NCI-H2196 treated with DMSO at 0.1 percent for 48 hours (cell line): ENCODE measurements around the gene ALDH1A1.

Source experiments
- DNase-seq: peaks from one replicate; lab custom pipeline; 2025; ENCODE audit not compliant: unreplicated experiment; lab: John Stamatoyannopoulos, UW

Gene ALDH1A1

DNA sequence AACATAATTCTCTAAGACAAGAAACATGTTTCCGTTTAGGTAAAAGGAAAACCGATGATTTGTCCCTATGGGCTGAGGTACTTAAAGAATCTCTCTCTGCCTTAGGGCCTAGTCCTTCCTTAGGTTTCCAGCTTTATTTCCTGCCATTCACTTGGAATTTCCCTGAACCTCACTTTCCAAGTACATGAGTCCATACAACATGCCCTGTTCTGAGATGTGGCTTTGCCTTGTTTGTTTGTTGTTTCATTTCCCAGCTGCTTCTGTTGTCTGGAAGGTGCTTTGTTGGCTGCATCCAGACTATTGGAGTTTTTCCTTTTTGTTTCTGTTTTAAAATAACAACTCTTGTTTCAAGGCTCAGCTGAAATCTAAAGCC lies 95.2 kb downstream of the ALDH1A1 start:
- no peak for DNase-seq

DNA sequence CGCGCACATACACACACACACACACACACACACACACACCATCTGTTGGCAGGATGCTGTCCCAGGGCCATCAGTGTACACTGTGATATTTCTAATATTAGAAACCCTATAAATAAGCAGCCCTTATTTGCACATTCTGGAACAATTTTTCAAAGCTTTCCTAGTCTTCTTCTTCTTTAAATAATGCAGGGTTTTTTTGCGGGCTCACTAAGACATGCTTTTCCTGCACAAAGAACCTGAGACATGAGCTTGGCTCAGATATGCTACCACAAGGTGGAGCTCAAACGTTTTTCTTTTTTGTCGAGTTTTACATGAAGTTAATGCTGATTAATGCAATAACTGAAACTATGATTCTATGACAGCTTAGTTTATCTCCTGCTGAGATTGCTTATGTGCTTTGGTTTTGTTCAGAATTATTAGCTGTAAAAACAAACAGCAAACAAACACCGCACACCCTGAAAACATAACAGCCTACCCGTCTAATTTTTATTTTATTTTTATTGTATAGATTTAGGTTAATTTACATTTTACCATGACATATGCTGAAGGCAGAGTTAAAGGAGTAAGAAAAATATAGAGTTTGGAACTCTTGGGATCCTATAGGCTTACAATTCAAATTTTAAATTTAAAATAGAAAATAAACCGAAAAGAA lies 95.8 kb downstream of the ALDH1A1 start:
- no peak for DNase-seq

DNA sequence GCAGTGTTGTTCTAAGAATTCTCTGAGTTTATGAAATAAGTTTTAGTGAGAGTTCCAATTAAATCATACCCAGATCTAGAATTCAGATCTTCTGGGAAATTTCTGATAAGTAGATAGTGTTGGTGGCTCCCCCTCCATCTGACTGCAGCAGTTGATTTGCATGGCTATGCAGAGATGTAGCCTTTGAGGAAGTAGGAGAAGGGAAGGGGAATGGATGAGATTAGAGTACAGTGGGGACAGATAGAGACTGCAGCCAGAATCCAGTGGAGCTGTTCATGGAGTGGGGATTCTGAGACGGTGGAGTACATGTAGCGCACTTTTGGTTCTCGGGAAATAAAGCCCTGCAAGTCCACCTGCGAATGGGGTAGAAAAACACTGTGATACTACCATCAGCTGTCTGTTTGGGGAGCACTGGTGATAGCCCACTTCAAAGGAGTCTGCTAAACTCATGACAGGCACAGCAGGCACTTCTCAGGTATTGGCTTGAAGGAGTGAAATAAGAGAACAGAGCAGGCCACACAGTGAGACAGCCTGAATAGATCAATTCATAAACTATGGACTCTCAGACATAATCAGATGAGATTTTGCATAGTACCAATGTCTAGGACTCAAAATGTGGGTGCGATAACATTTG lies 96.8 kb downstream of the ALDH1A1 start:
- no peak for DNase-seq

DNA sequence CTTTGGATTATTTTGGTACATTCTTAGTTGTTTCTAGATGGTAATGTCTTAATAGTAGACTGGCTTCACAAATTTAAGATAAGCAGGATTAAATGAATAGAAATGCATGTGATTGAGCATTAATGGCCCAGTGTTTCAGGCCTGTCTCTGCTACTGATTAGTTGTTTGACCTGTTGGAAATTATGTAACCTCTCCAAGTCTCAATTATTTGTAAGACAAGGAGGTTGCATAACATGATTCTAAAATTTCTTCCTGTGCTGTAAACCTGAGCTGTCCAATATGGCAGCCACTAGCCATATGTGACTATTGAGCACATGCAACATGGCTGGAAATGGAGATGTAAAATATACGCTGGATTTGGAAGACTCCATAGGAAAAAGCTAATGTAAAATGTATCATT lies 97.5 kb downstream of the ALDH1A1 start:
- DNase-seq, result no peak
